ENCODE results near the gene FLRT2. TPM values are rescaled to one million over a fixed set of nuclear protein-coding genes. Genes with fewer than 3 reads are reported as not detected.

FLRT2 gene, protein sequence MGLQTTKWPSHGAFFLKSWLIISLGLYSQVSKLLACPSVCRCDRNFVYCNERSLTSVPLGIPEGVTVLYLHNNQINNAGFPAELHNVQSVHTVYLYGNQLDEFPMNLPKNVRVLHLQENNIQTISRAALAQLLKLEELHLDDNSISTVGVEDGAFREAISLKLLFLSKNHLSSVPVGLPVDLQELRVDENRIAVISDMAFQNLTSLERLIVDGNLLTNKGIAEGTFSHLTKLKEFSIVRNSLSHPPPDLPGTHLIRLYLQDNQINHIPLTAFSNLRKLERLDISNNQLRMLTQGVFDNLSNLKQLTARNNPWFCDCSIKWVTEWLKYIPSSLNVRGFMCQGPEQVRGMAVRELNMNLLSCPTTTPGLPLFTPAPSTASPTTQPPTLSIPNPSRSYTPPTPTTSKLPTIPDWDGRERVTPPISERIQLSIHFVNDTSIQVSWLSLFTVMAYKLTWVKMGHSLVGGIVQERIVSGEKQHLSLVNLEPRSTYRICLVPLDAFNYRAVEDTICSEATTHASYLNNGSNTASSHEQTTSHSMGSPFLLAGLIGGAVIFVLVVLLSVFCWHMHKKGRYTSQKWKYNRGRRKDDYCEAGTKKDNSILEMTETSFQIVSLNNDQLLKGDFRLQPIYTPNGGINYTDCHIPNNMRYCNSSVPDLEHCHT
- total RNA-seq = 6.3 TPM
- long read RNA-seq, partial matches to known transcripts = 0 of 1 reads
- long read RNA-seq, other reads (novel, unspliced or antisense) = 1 of 1 reads

DNA sequence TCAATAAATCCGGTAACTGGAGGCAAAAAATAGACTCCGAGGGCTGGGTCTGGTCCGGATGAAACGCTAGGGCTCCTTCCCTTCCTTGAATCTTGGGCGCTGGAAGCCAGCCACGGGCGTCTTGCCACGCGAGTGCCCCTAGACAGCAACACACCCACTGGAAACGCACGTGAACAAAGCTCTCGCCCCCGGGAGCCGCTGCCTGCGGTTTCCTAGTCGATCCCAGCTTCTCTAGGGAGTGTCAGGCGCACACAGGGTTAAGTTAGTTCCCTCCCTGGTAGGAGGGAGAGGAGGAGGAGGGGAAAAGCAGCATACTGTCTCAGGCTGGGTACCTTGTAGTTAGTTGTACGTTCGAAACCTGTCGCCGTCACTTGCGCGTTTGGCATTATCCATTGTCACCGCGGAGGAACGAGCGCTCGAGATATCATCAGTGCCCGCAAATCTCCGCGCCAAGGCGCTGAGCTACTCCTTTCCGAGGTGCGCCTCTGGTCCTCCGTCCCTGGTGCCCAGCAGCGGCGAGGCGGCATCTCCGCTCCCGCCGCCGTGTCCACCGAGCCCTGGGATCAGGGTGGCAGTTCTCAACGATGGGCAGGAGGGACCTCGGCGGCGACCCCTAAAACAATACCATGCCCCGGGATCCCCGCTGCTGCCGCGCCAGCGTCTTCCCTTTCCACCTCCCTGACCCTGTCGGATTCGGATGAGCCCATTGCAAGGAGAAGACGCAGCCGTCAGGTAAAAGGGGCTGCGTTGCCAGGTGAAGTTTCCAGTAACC is at the start of gene FLRT2:
Gene FLRT2, plus strand, starts transcription at position 342 of the 772 bp plus-strand sequence. CDS start 91,371 bp downstream, outside the sequence.
- intact Hi-C loops (cut with DNase I) = loop anchor here (5.0 to 10.0 kb wide), 3 partner anchors 53 to 335 kb away; no protein-coding TSS in a partner anchor

DNA sequence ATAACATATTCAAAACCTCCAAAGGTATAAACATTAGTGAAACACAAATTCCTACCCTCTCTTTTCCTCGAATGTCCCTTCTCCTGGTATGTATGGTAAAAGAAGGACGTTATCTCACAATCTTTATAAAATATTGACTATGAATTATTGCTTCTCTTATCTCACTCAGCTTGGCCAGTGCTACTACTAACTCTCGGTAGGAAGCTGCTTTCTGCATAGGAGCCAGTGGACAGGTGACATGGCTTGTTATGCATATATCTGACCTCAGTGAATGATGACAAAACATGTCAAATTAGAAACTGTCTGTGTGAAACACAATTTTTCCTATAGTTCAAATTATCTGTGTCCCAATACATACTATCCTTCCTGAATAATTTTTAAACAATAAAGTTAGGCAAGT is 48.5 kb upstream of the FLRT2 start:
- intact Hi-C loops (cut with DNase I) = no loop called here
- DNase-seq (ENCODE audit: low spot score) = no peak

More for the DNA sequence above, at the start of gene FLRT2:
- no peak for DNase-seq (ENCODE audit: low spot score)

DNA sequence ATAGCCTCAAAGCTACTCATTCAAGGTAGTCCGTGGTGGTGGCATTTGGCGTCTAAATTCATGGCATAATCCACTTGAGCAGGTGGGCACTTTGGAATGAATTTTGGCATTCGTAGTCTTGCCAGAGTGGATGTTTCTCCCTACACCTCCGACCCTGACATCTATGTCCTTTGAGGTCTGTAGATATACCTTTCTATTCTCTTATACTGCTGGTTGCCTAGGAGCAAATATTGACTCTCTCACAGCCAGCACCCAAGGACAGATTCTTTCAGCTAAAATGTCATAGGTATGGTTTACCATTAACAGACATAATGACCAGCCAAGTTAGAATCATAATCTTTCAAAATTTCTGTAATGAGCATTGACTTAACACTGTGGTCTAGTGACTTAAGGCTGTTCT is 47.4 kb upstream of the FLRT2 start:
- intact Hi-C loops (cut with DNase I) = no loop called here

DNA sequence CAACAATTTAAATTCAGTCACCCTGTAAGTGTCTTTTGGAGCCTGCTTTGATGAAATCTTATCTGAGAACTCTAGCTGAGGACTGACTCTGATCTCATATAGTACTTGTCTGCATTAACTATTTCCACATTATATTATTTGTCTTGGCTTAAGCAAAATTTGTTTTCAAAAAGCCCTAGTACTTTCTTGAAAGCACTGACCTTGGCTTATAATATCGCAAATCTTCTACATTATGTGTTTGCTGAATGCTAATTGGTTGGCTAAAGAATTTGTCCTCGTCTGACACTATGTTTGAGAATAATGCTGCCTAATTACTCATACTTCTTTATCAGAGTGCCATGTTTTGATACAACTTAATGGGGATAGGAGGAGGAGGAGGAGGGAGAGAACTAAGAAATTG is 46.9 kb upstream of the FLRT2 start:
- no peak for DNase-seq (ENCODE audit: low spot score)
- intact Hi-C loops (cut with DNase I) = no loop called here

More for the DNA sequence above, 47.4 kb upstream of the FLRT2 start:
- DNase-seq (ENCODE audit: low spot score) = no peak

DNA sequence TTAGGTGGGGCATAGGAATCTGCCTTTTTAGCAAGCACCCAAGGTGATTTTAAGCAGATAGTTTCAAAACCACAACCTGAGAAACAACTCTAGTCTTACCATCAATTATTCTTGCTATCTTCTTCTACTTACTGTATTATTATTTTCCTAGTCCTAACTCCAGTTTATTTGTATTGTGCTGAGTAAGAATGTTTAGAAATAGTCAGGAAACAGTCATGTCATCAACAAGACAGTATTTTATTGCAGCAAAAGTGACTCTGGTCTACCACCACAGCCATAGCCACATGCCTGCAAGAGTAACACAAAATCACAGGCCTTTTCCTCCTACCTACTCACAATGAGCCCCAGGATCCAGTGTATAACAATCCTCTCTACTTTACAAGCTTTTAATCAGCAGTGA is 46.3 kb upstream of the FLRT2 start:
- intact Hi-C loops (cut with DNase I) = no loop called here
- DNase-seq (ENCODE audit: low spot score) = no peak

DNA sequence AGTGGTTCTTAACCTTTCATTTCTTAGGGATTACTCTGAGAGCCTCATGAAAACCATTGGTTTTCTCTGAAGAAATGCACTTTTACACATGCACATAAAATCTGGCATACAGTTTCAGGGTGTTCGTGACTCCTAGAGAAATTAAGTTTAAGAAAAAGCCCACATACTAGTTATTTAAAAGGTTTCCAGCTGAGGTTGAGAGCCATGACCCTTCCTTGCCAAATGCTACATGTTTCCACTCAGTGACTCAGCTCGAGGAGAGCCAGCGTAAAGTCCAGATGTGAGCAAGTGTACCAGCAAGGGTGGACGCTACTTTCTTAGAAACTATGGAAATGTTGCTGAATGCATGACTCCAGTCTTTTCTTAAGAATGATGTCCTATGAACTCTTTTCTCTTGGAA is 42.7 kb upstream of the FLRT2 start:
- intact Hi-C loops (cut with DNase I) = no loop called here
- no peak for DNase-seq (ENCODE audit: low spot score)

DNA sequence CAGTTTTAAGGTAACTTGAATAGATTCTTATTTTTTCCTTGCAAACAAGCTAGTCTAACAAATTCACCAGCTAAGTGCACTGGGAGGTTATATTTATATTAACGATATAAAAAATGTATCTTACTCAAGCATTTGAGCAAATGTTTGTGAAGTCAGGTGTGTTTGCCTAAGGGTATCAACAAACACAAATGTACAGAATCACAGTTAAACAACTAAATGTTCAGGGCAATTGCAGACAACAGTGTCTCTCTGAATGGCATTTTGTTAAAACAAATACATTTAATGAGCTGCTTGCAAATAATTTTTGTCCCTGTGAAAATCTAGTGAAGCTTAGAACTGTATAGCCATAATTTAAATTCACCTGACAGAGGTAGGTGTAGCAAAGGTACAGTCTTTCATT is 28.2 kb upstream of the FLRT2 start:
- no peak for DNase-seq (ENCODE audit: low spot score)
- intact Hi-C loops (cut with DNase I) = no loop called here

DNA sequence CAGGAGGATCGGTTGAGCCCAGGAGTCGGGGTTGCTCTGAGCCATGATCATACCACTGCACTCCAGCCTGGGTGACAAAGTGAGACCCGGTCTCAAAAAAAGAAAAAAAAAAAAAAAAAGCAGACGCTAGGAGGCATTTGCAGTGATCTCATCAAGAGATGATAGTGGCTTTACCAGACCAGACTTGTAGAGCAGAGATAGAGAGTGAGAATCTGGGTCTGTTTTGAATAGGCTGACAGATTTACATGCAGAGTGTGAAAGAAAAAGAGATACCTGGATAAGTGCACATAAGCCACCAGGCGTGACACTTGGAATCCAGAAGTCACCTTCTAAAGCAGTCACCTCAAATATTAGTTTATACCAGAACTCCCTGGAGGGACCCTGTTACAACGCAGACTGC is 21.1 kb upstream of the FLRT2 start:
- intact Hi-C loops (cut with DNase I) = no loop called here
- DNase-seq (ENCODE audit: low spot score) = no peak

DNA sequence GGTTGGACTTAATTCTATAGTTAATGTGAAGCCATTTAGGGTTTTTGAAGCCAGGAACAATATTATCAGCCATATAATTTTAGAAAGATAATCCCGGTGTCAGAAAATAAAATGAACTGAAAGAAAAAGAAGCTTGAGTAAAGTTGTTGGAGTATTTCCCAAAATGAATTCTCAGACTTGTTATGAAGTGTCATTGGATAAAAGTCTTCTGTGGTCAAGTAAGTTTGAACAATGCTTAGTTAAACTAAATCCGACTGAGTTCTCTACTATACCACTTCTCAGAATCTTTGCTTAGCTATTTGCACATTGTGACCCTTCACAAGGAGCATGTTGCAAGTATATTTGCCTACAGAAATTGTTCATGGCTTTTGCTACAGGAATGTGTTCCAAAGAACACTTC is 17.5 kb upstream of the FLRT2 start:
- no peak for DNase-seq (ENCODE audit: low spot score)
- intact Hi-C loops (cut with DNase I) = no loop called here

DNA sequence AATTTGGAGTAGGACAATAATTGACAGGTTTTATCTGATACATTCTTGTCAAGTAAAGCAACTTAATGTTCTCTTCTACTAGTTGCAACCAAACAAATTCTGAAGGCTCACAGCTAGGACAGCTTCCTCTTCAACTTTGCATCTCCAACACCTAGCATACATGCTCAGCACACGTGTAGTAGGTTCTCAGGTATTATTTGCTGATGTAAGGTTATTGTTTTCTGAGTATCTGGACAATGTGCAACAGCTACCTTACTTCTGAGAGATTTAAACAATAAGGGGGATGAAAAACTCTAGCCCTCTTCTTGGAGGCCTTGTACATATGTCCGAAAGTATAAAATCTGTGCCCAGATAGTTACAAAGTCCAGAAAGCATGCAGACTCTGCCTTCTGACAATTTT is 15.5 kb upstream of the FLRT2 start:
- intact Hi-C loops (cut with DNase I) = no loop called here

DNA sequence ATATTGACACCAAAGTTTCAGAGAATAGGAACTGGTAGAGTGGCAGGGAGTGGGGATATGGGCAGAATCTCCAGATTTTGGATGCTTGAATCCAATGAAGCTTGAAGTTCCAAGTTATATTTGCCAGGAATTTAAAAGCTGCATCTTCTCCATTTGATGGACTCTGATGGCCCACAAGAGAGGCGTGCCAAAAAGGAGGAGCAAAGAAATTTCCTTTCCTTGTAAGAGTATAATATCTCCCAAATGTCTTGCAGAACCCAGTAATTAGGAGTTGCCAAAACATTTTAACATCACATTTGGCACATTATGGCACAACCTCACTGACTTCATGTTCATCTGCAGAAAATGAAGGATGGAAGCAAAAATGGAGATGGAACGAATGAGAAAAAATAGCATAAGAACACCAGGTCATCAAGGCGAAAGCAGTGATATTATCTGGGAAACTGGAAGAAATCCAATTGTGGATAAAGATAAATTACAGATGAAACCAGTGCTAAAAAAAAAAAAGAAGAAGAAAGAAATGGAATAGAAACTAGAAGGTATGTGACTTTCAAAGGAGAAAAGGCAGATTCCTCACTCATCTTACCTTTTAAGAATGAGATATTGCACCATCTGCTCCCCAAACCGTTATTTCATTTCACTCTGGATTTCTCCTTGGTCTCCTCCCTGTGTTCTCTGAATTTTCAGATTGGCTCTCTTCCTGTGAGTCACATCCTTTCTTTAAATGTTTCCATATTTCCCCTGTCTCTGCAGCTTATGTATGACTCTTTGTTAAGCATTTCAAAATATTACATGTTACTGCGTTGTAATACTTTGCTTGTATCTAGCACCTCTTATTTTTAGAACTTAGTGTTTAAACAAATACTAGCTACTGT is 13.5 kb upstream of the FLRT2 start:
- DNase-seq (ENCODE audit: low spot score) = no peak
- intact Hi-C loops (cut with DNase I) = no loop called here

More for the DNA sequence above, 15.5 kb upstream of the FLRT2 start:
- DNase-seq (ENCODE audit: low spot score) = no peak

DNA sequence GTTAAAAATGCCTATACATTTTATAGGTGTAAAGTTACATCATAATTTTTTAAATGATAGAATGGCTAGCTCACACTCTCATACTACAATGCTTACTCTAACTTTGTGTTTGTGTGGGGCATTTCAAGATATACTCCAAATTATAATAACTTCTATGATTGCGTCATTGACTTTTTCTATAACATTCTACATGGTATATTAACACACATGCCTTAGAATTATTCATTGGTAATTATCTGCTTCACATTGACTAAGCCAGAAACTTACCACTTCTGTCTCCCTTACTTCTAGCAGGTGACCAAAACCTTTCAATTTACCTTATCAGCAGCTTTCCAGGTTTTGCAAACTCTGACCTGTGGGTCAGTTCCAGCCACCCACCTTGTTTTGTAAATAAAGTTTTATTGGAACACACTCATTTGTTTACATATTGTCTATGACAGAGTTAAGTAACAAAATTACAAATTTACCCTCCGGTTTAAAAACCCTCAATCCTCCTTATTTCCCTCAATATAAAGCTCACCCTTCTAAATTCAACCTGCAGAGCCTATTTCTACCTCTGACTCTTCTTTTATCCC is 12.7 kb upstream of the FLRT2 start:
- intact Hi-C loops (cut with DNase I) = no loop called here
- no peak for DNase-seq (ENCODE audit: low spot score)

DNA sequence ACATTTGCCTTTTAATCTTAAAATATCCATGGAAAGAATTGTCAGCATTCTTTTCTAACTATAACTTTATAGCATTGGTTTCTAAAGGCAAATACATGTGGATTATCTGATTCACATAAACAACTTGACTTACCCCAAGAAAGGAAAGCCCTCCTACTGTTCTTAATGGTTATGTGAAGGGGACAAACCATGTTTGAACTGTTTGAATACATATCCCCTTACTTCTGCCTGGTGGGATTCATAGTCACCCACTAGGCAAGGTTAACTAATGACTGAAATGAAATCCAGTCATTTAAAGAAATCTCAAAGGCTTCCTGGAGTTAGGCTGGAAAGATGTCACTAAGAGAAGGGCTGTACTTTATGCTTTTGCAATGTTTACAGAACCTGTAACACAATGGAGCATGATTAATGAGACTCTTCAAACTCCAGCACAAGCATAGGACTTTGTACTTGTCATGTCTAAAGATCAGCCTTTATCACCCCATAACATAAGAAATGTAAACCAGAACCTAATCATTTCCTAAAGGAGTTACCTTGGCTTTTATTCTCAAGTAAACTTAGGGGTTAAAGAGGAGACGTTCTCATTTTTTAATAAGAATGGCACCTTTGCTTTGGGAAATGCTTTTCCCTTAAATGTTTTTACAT is 10.2 kb upstream of the FLRT2 start:
- intact Hi-C loops (cut with DNase I) = no loop called here
- DNase-seq (ENCODE audit: low spot score) = no peak

DNA sequence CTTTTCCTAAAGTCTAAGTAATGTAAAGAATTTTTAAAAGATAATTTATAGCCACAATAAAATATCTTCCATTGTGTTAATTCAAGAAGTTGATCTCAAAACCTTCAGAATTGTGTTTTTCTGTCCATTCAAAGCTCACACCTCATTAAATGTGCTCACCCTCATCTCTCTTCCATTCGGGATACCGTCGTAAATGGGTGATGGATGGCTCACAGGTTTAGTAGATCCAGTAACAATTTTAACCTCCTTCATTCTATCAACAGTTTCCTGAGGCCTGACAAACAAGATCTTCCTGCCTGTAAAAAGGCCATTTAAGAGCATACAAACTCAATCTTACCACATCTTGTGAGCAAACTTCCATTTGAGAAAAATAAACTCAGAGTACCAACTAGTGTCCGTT is 9.4 kb upstream of the FLRT2 start:
- intact Hi-C loops (cut with DNase I) = no loop called here
- no peak for DNase-seq (ENCODE audit: low spot score)

DNA sequence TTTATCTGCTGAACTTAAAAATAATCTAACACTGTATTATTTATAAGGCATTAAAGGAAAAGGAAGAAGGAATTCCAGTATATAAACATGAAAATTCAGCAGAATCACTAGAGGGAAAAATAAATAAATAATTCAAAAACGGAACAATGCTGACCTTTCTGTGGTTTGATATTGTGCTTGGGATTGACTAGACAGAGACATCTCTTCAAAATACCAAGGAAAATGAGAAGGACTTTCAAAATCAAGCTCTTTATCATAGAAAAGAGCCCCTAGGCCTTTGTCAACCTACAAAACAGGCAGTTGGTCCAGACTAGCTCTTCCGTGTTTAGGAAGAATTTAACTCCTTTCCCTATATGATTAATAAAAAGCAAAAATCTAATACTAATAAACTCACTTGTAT is 6.3 kb upstream of the FLRT2 start:
- intact Hi-C loops (cut with DNase I) = no loop called here

DNA sequence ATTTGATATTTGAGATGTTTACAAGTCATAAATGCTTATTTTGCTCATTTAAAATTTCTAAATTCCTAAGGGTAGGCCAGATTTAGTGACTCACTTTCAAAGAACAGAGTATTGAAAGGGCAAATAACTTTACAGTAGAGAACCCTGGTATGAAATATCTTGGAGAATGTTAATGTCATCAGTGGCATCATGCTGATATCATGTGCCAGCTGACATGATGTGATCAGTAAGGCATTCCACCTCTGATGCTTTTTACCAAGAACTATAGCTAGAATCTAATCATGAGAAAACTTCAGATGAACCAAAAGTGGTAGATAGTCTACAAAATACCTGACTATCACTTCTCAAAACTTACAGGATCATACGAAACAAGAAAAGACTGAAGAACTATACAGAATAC is 2.9 kb upstream of the FLRT2 start:
- no peak for DNase-seq (ENCODE audit: low spot score)
- intact Hi-C loops (cut with DNase I) = loop anchor here (5.0 kb wide), 2 partner anchors 50 to 110 kb away; no protein-coding TSS in a partner anchor

More for the DNA sequence above, 6.3 kb upstream of the FLRT2 start:
- DNase-seq (ENCODE audit: low spot score) = no peak

DNA sequence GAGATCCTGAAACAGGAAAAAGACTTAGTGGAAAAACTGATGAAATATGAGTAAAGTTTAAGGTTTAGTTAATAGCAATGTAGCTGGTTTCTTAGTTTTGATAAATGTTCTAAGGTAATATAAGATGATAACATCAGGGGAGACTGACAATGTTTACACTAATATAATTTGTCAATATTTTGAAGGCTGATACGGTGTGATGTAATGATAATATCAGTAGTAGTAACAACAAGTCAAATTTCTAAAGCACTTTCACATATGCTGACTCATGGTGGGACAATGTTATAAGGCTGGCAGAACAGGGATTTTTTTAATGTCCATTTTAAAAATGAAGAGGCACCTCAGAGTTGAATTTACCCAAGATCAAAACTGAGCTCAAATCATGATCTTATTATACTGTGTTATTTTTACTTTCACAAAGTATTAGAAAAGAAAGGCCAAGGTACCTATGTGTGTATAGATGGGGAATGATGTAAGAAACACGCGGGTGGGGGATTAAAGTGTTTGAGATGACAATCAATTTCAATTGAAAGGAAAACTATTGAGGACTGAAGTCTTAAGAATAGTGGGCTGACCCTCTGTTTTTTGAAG is 2.4 kb upstream of the FLRT2 start:
- intact Hi-C loops (cut with DNase I) = loop anchor here (5.0 kb wide), 2 partner anchors 50 to 110 kb away; no protein-coding TSS in a partner anchor
- DNase-seq (ENCODE audit: low spot score) = no peak

Data from cardiac septum (tissue), 1 donor.